ENCODE results near the gene RAB29. TPM values are rescaled to one million over a fixed set of nuclear protein-coding genes. Genes with fewer than 3 reads are reported as not detected.
"Not testable (repeated sequence)": the region's sequence is repeated elsewhere in the genome, so short reads cannot be mapped to it uniquely, and the experiment has no call there.

RAB29 gene
- total RNA-seq, 2 donors from 2014 or later: 22.3 to 39.0 TPM

GRCh38 chr1:205749234-205750137 lies 25.8 kb downstream of the RAB29 start:
- peak overlapping the region; percentile 96 to 100 for H3K27ac Mint-ChIP-seq
- peak; percentile 82 to 86 for ATAC-seq
- no peaks in the 10 kb centered on the region for H3K9me3 Mint-ChIP-seq
- peaks cover 20 to 37% of the 10 kb centered on the region in 2 donors for H3K36me3 Mint-ChIP-seq
- DNase-seq (ENCODE audit: low spot score in 2 of 2): peak; percentile 97 to 98

GRCh38 chr1:205748403-205749233 lies 26.7 kb downstream of the RAB29 start:
- peak; percentile 17 to 43 for ATAC-seq
- peak overlapping the region; percentile 96 to 98 for H3K27ac Mint-ChIP-seq

GRCh38 chr1:205746757-205747412 lies 28.4 kb downstream of the RAB29 start:
- H3K9me3 Mint-ChIP-seq: no peaks in the 10 kb centered on the region
- ATAC-seq (no peak), DNase-seq (ENCODE audit: low spot score in 2 of 2) (no peak)
- H3K36me3 Mint-ChIP-seq: peaks cover 20 to 37% of the 10 kb centered on the region in 2 donors
- peak overlapping the region; percentile 59 to 89 for H3K27ac Mint-ChIP-seq

More at GRCh38 chr1:205748403-205749233, 26.7 kb downstream of the RAB29 start:
- Mint-ChIP-seq H3K36me3 (peaks cover 20 to 37% of the 10 kb centered on the region in 2 donors), H3K9me3 (no peaks in the 10 kb centered on the region)
- peak in 1 of 2 donors; percentile 58 for DNase-seq (ENCODE audit: low spot score in 2 of 2)

DNA sequence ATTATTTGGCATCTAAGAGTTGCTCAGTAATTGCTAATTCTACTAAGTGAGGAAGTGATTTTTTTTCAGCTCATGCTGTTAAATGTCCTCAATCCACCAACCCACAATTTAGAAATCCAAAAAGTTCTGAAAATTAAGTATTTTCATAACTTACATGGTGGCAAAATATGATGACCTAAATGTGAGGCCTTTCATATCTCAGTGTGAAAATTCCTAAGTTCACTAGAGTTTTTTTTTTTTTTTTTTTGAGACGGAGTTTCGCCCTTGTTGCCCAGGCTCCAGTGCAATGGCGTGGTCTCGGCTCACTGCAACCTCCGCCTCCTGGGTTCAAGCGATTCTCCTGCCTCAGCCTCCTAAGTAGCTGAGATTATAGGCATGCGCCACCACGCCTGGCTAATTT lies 30.9 kb downstream of the RAB29 start:
- Mint-ChIP-seq H3K27ac (peak overlapping the region in 1 of 2 donors; percentile 3), H3K9me3 (no peaks in the 10 kb centered on the region), H3K36me3 (peaks cover 13 to 35% of the 10 kb centered on the region in 2 donors)
- ATAC-seq (no peak), DNase-seq (ENCODE audit: low spot score in 2 of 2) (no peak)

DNA sequence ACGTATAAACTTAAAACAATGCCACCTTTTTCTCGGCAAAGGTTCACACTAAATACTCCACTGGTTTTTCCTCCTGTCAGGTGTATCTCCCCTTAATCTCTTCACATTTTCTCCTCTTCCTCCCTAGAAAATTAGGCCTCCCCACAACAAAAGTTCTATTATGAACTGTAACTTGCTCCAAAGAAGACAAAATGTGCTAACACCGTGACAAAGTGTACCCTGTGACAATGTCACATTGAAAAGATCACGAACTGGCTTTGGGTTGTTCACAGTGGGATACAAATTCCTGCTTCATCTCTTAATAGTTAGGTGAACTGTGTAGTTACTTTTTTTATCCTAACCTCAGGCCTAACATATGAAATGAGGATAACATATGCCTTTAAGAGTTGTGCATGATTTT lies 31.3 kb downstream of the RAB29 start:
- Mint-ChIP-seq H3K9me3 (no peaks in the 10 kb centered on the region), H3K36me3 (peaks cover 11 to 37% of the 10 kb centered on the region in 2 donors), H3K27ac (peak overlapping the region; percentile 3 to 51)
- no peak for DNase-seq (ENCODE audit: low spot score in 2 of 2)
- no peak for ATAC-seq

DNA sequence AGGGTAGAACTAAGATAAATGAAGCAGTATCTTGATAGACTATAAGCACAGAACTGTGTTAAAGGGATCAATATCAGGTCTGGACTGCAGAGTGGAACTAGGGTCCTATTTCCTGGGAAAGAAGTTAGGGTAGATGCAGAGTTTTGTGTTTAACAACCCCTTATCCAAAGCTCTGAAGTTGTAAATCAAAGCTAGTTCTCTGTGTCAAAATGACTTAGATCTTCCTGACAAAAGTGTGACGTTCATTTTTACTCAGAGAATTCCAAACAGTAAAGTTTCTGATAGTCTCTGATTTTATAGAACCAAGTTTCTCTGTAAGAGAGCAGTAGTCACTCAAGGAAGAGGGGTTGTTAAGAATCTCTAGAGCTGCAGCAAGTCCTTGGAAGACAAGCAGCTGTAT lies 33.6 kb downstream of the RAB29 start:
- ATAC-seq (no peak), DNase-seq (ENCODE audit: low spot score in 2 of 2) (no peak)
- H3K9me3 Mint-ChIP-seq: no peaks in the 10 kb centered on the region
- peaks cover 0 to 29% of the 10 kb centered on the region in 2 donors for H3K36me3 Mint-ChIP-seq
- H3K27ac Mint-ChIP-seq: no peak overlapping the region

DNA sequence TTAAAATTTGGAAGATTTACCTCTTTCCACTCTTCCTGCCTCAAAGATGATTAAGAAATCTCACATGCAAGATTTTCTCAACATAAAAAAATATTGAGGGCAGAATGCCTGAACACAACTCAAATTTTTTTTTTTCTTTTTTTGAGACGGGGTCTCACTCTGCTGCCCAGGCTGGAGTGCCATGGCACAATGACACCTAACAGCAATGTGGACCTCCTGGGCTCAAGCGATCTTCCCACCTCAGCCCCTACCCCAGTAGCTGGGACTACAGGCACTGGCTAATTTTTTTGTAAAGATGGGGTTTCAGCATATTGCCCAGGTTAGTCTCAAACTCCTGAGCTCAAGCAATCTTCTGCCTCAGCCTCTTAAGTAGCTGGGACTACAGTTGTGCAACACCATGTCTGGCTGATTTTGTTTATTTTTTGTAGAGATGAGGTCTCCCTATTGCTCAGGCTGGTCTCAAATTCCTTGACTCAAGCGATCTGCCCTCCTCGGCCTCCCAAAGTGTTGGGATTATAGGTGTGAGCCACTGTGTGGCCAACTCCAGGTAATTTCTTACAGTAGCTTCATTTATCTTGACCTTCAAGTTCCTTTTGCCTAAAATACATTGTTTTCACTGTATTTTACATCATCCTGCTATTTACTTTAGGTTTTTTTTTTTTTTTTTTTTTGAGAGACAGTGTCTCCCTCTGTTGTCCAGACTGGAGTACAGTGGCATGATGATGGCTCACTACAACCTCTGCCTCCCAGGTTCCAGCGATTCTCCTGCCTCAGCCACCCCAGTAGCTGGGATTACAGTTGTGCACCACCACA lies 35.7 kb downstream of the RAB29 start:
- peak overlapping the region in 1 of 2 donors; percentile 84 for H3K27ac Mint-ChIP-seq
- ATAC-seq: no peak
- H3K36me3 Mint-ChIP-seq: peaks cover 0 to 25% of the 10 kb centered on the region in 2 donors
- no peak for DNase-seq (ENCODE audit: low spot score in 2 of 2)
- H3K9me3 Mint-ChIP-seq: no peaks in the 10 kb centered on the region

GRCh38 chr1:205735218-205735617 lies 40.1 kb downstream of the RAB29 start:
- Mint-ChIP-seq H3K9me3 (no peaks in the 10 kb centered on the region), H3K36me3 (peaks cover 0 to 33% of the 10 kb centered on the region in 2 donors), H3K27ac (no peak overlapping the region)
- ATAC-seq (peak in 1 of 2 donors; percentile 67), DNase-seq (ENCODE audit: low spot score in 2 of 2) (no peak)

- Mint-ChIP-seq H3K36me3 (peaks cover 0 to 23% of the 10 kb centered on the region in 2 donors), H3K27ac (no peak overlapping the region), H3K9me3 (no peaks in the 10 kb centered on the region)
- ATAC-seq (no peak), DNase-seq (ENCODE audit: low spot score in 2 of 2) (no peak)
Observed at GRCh38 chr1:205733438-205734175, 41.7 kb downstream of the RAB29 start.

DNA sequence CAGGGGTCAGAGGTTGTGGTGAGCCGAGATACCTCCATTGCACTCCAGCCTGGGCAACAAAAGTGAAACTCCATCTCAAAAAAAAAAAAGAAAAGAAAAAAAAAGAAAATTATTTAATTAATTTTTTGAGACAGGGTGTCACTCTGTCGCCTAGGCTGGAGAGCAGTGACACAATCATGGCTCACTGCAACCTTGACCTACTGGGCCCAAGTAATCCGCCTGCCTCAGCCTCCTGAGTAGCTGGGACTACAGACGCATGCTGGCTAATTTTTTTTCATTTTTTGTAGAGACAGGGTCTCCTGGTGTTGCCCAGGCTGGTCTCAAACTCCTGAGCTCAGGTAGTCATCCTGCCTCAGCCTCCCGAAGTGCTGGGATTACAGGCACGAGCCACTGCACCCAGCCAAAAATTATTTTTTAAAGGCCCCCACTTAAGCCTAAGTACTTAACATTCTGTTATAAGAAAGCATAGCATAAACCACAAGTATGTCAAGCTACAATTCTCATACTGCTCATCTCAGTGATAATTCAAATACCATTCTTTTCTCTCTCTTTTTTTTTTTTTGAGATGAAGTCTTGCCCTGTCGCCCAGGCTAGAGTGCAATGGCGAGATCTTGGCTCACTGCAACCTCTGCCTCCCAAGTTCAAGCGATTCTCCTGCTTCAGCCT lies 45.2 kb downstream of the RAB29 start:
- DNase-seq (ENCODE audit: low spot score in 2 of 2) (no peak), ATAC-seq (no peak)
- Mint-ChIP-seq H3K27ac (peak overlapping the region; percentile 21 to 51), H3K9me3 (no peaks in the 10 kb centered on the region), H3K36me3 (peaks cover 0 to 21% of the 10 kb centered on the region in 2 donors)

DNA sequence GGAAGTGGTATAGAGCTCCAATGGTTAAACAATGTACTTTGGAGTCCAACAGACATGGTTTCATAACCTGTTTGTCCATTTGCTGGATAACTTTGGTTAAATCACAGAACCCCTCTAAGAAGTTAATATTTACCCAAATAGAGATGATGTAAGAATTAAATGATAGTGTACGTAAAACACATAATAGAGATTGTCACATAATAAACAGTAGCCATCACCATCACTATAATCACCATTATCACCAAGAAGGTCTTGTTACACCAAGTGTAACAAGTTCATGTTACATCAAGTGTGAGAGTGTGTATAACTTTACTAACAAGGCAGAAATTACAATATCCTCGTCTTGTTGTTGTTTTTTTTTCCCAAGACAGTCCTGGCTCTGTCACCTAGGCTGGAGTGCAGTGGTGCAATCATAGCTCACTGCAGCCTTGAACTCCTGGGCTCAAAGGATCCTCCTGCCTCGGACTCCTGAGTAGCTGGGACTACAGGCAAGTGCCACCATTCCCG lies 48.6 kb downstream of the RAB29 start:
- DNase-seq (ENCODE audit: low spot score in 2 of 2): no peak
- no peak for ATAC-seq
- Mint-ChIP-seq H3K27ac (no peak overlapping the region), H3K9me3 (no peaks in the 10 kb centered on the region), H3K36me3 (peaks cover 5 to 39% of the 10 kb centered on the region in 2 donors)

DNA sequence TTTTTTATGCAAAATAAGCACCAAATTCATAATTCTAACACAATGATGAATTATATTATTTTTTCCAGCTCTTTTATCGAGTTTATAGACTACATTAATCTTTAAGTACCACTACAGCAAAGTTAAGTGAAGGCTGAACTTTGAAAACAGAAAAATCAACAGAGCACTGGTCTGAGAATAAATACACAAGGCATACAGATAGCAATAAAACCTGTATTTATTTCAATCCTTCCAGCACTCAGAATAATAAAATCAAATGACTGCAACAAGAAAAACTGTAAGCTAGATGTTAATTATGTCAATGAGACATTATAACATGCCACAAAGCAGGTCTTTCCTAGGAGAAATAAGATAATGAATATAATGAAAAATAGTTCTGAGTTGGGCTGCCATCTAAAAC lies 49.8 kb downstream of the RAB29 start:
- no peak for DNase-seq (ENCODE audit: low spot score in 2 of 2)
- Mint-ChIP-seq H3K9me3 (no peaks in the 10 kb centered on the region), H3K27ac (no peak overlapping the region), H3K36me3 (peaks cover 8 to 45% of the 10 kb centered on the region in 2 donors)
- ATAC-seq: no peak

DNA sequence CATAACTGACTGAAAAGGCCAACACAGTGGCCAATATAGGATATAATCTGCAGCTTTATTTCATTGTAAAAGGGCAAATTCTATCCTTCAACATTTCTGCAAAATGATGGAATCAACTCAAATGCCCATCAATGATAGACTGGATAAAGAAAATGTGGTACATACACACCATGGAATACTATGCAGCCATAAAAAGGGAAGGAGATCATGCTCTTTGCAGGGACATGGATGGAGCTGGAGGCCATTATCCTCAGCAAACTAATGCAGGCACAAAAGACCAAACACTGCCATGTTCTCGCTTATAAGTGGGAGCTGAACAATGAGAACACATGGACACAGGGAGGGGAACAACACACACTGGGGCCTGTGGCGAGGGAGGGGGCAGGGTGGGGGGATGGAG lies 54.5 kb downstream of the RAB29 start:
- H3K27ac Mint-ChIP-seq; H3K9me3 Mint-ChIP-seq; ATAC-seq; DNase-seq (ENCODE audit: low spot score in 2 of 2): not testable (repeated sequence)
- peaks cover 24 to 69% of the 10 kb centered on the region in 2 donors for H3K36me3 Mint-ChIP-seq

DNA sequence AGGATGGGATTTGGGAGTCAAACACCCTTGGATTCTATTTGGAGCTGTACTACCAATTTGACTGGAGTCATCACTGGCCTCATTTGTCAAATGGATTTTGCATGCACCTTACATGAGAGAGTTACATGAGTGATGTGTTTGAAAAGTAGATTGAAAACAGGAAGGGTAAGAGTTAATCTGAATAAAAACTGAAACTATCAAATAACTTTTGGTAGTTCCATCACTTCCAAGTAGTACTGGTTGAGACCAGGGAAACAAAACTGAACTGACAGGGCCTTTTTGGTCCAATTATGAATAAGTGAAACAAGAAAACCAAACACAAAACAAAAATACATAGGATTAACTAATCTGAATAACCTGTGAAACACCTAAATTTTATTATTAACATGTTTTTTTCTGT lies 55.5 kb downstream of the RAB29 start:
- ATAC-seq (peak; percentile 39 to 93), DNase-seq (ENCODE audit: low spot score in 2 of 2) (no peak)
- H3K9me3 Mint-ChIP-seq: no peaks in the 10 kb centered on the region
- H3K36me3 Mint-ChIP-seq: peaks cover 24 to 71% of the 10 kb centered on the region in 2 donors
- peak overlapping the region; percentile 25 to 89 for H3K27ac Mint-ChIP-seq

DNA sequence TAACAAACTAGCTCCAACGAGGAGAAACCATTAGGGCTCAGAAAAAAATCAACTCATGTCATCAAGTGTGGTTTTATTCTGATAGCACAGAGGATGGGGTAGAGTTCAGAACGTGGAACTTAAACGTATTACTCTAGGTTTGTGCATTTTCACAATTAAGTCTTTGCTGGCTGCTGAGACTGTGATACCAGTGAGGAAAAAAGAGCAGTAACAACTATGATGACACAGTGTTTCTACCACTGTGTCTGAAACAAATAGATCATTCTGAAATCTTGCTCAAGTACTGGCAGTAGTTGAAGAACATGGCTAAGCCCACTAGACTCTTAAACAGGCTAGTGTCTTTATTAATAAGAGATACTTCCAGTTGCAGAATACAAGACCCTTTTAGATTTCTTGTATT lies 56.3 kb downstream of the RAB29 start:
- H3K9me3 Mint-ChIP-seq: no peaks in the 10 kb centered on the region
- H3K36me3 Mint-ChIP-seq: peaks cover 24 to 67% of the 10 kb centered on the region in 2 donors
- ATAC-seq (peak in 1 of 2 donors; percentile 51), DNase-seq (ENCODE audit: low spot score in 2 of 2) (no peak)
- peak overlapping the region in 1 of 2 donors; percentile 89 for H3K27ac Mint-ChIP-seq

All from activated naive CD4-positive, alpha-beta T cell treated with anti-CD3 and anti-CD28 coated beads, Interleukin-2, amount 50 U/mL, for 72 hours (primary cell).